SK-N-SH (cell line): ENCODE results near the gene RNF144B. TPM values are rescaled to one million over a fixed set of nuclear protein-coding genes. Genes with fewer than 3 reads are reported as not detected.

Experiments used
- CTCF ChIA-PET: fragments of 300-600, 350-600 bp; formaldehyde crosslinking; extraction: SDS; loops from one replicate; lab custom pipeline; 2021; lab: Yijun Ruan, JAX
- POLR2A ChIA-PET: fragments of 350-600 bp; sonication (Branson Sonifier 250); formaldehyde crosslinking; extraction: SDS; loops from one replicate; lab custom pipeline; 2020; ENCODE audit warnings: antibody characterized with exemption, inconsistent platforms; lab: Yijun Ruan, JAX
- DNase-seq: peaks from one replicate; pipeline ENCODE4 v3.0.0; 2012
- H2AFZ ChIP-seq: fragments of 200-600 bp; sonication (generic); 2 replicates; pipeline ENCODE4 v1.8.1; 2016; ENCODE audit warnings: antibody characterized with exemption, mild to moderate bottlenecking, low read depth
- H3F3A ChIP-seq: fragments of 200-600 bp; sonication (generic); replicated peaks from 2 replicates; pipeline ENCODE3; 2016; ENCODE audit warnings: antibody characterized with exemption, mild to moderate bottlenecking; ENCODE audit not compliant: insufficient read depth
- H3K27ac ChIP-seq, 2 experiments: fragments of 200-500 bp in 1 of 2; fragments of 200-600 bp in 1 of 2; sonication (Bioruptor generic) in 1 of 2; sonication (generic), shearing (Covaris generic) in 1 of 2; 2 replicates each; pipeline versions ENCODE4 v1.5.1 to v1.6.1; 2014 to 2016; ENCODE audit warnings: low read depth in 2 of 2, inconsistent platforms in 1 of 2, low read length in 1 of 2, mild to moderate bottlenecking in 1 of 2, mixed read lengths in 1 of 2
- H3K27me3 ChIP-seq: fragments of 200-600 bp; sonication (generic), shearing (Covaris generic); 2 replicates; pipeline ENCODE4 v1.6.1; 2016; ENCODE audit warnings: mixed run types; ENCODE audit not compliant: insufficient read depth
- H3K36me3 ChIP-seq, 2 experiments: fragments of 200-500 bp in 1 of 2; fragments of 200-600 bp in 1 of 2; sonication (Bioruptor generic) in 1 of 2; sonication (generic) in 1 of 2; replicated peaks in 1 of 2; 2 replicates each; pipeline versions ENCODE3 to v1.5.1; 2014 to 2016; ENCODE audit warnings: low read length in 1 of 2, mild to moderate bottlenecking in 1 of 2; ENCODE audit not compliant: insufficient read depth in 2 of 2, control insufficient read depth in 1 of 2
- H3K4me1 ChIP-seq, 2 experiments: fragments of 200-500 bp in 1 of 2; fragments of 200-600 bp in 1 of 2; sonication (Bioruptor generic) in 1 of 2; sonication (generic), shearing (Covaris generic) in 1 of 2; 2 replicates each; pipeline versions ENCODE4 v1.5.1 to v1.6.1; 2014 to 2016; ENCODE audit warnings: low read depth in 1 of 2, low read length in 1 of 2, mixed run types in 1 of 2; ENCODE audit not compliant: insufficient read depth in 2 of 2, control insufficient read depth in 1 of 2
- H3K4me2 ChIP-seq: fragments of 200-600 bp; sonication (generic), shearing (Covaris generic); 2 replicates; pipeline ENCODE4 v1.6.1; 2017; ENCODE audit warnings: mixed run types
- H3K4me3 ChIP-seq, 2 experiments: fragments of 200-500 bp in 1 of 2; fragments of 200-600 bp in 1 of 2; sonication (Bioruptor generic) in 1 of 2; sonication (generic), shearing (Covaris generic) in 1 of 2; 2 replicates each; pipeline versions ENCODE4 v1.5.1 to v1.8.1; 2014 to 2016; ENCODE audit warnings: low read depth in 2 of 2, inconsistent platforms in 1 of 2, low read length in 1 of 2, mild to moderate bottlenecking in 1 of 2, mixed read lengths in 1 of 2, moderate library complexity in 1 of 2
- H3K79me2 ChIP-seq: fragments of 200-600 bp; sonication (generic); 2 replicates; pipeline ENCODE4 v1.8.1; 2017; ENCODE audit warnings: mild to moderate bottlenecking; ENCODE audit not compliant: insufficient read depth
- H3K9ac ChIP-seq: fragments of 200-600 bp; sonication (generic); 2 replicates; pipeline ENCODE4 v1.6.1; 2017; ENCODE audit warnings: mixed run types
- H3K9me2 ChIP-seq: fragments of 200-600 bp; sonication (generic); 2 replicates; pipeline ENCODE4 v1.6.1; 2017; ENCODE audit warnings: mixed run types
- H3K9me3 ChIP-seq: fragments of 200-600 bp; sonication (generic); 2 replicates; pipeline ENCODE4 v1.6.1; 2017; ENCODE audit warnings: mixed run types, mild to moderate bottlenecking, moderate library complexity
- H4K20me1 ChIP-seq: fragments of 200-600 bp; sonication (generic); 2 replicates; pipeline ENCODE4 v1.6.1; 2017; ENCODE audit warnings: mild to moderate bottlenecking, mixed run types; ENCODE audit not compliant: insufficient read depth
- CHD2 ChIP-seq: fragments of 150-350 bp; IDR thresholded peaks from 2 replicates; pipeline ENCODE4 v1.6.1; 2018; ENCODE audit warnings: low read length; ENCODE audit not compliant: partially characterized antibody
- CTCF ChIP-seq: fragments of 200-600 bp; sonication (generic); IDR thresholded peaks from 2 replicates; pipeline ENCODE4 v1.6.1; 2017; ENCODE audit warnings: antibody characterized with exemption, mild to moderate bottlenecking, moderate library complexity
- EZH2phosphoT487 ChIP-seq: fragments of 200-600 bp; sonication (generic); IDR thresholded peaks from 2 replicates; pipeline ENCODE4 v1.6.1; 2017; ENCODE audit warnings: low read depth, mixed run types, mild to moderate bottlenecking, antibody characterized with exemption, moderate library complexity, borderline replicate concordance
- FOSL2 ChIP-seq: IDR thresholded peaks from 2 replicates; pipeline ENCODE4 v1.4.0; 2012; ENCODE audit warnings: low read depth, mild to moderate bottlenecking, moderate library complexity, borderline replicate concordance
- FOXM1 ChIP-seq: IDR thresholded peaks from 2 replicates; pipeline ENCODE4 v1.4.0; 2012; ENCODE audit warnings: low read depth, mild to moderate bottlenecking
- MEF2A ChIP-seq: IDR thresholded peaks from 2 replicates; pipeline ENCODE4 v1.4.0; 2012; ENCODE audit warnings: low read depth, borderline replicate concordance
- POLR2AphosphoS5 ChIP-seq: IDR thresholded peaks from 2 replicates; pipeline ENCODE4 v1.6.1; 2012; ENCODE audit warnings: low read depth, low read length
- RCOR1 ChIP-seq: fragments of 150-350 bp; IDR thresholded peaks from 2 replicates; pipeline ENCODE4 v1.6.1; 2017; ENCODE audit warnings: antibody characterized with exemption, low read length
- RFX5 ChIP-seq: IDR thresholded peaks from 2 replicates; pipeline ENCODE4 v1.6.1; 2012; ENCODE audit warnings: mild to moderate bottlenecking, improper control_type of control experiment, low read length
- RXRA ChIP-seq: IDR thresholded peaks from 2 replicates; pipeline ENCODE4 v1.4.0; 2012; ENCODE audit warnings: low read depth, mild to moderate bottlenecking, borderline replicate concordance
- SIN3A ChIP-seq: IDR thresholded peaks from 2 replicates; pipeline ENCODE4 v1.6.1; 2012; ENCODE audit warnings: low read depth, mild to moderate bottlenecking, low read length, moderate library complexity, borderline replicate concordance
- SMC3 ChIP-seq: IDR thresholded peaks from 2 replicates; pipeline ENCODE4 v1.6.1; 2012; ENCODE audit warnings: low read depth, low read length, improper control_type of control experiment
- TCF12 ChIP-seq: IDR thresholded peaks from 2 replicates; pipeline ENCODE4 v1.4.0; 2012
- YY1 ChIP-seq: IDR thresholded peaks from 2 replicates; pipeline ENCODE4 v1.4.0; 2012; ENCODE audit warnings: low read depth, mild to moderate bottlenecking
- ZBTB33 ChIP-seq: IDR thresholded peaks from 2 replicates; pipeline ENCODE4 v1.4.0; 2012; ENCODE audit warnings: low read depth, borderline replicate concordance
- WGBS: methylation state at CpG from one replicate; pipeline ENCODE4 v1.1.6; 2017; ENCODE audit warnings: low lambda C conversion rate; 5-methylcytosine and 5-hydroxymethylcytosine counted together
- polyA plus RNA-seq, 3 experiments: library from polyadenylated mRNA; depleted of rRNA; stranded (reverse); fragments of >200 nt; gene quantifications; 2 replicates each; pipeline ENCODE4 v1.2.3, GENCODE V29; 2012

The RNF144B gene
- polyA plus RNA-seq, 1 of the 3 experiments (the other 2 are of a cell fraction), result 1.2 TPM

DNA sequence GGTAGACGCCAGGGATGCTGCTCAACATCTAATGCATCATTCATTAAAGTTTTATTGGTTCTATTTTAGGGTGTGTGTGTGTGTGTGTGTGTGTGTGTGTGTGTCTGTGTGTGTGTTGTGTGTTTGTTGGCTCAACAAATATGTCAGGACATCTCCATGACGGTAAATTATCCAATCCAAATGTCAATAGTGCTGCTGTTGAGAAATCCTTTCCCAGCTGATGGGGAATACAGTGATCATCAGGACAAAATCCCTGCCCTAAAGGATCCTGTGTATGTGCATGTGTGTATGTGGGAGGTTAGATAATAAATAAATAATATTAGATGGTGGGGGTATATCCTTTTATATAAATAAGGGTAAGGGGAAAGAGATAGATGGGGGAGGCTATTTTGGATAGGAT is 59.6 kb downstream of the RNF144B start:
- ChIA-PET CTCF (no interaction called here), POLR2A (no interaction called here)
- no peak overlapping the region for H3K9ac ChIP-seq

DNA sequence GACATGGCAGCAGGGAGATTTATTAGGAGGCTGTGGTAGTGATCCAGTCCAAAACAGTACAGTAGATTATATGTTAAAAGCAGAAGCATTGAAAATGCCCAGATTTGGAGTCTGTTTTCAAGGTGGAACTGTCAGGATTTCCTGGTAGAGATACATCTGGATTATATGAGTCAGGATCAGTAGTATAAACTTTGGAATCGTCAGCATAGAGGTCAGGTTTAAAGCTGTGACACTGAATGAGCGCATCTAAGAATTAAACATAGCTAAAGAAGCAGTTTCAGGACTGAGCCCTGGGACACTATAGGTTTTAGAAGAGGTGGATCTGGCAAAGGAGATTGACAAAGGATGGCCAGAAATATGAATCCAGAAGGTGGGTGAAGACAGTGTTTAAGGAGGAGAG is 60.4 kb downstream of the RNF144B start:
- H3K4me1 ChIP-seq, result no peaks in the 10 kb centered on the region
- no peaks in the 10 kb centered on the region for H3K79me2 ChIP-seq
- H2AFZ ChIP-seq, result no peak overlapping the region
- H3F3A ChIP-seq, result no peaks in the 10 kb centered on the region
- H3K9me2 ChIP-seq, result no peaks in the 10 kb centered on the region
- H3K9ac ChIP-seq, result no peak overlapping the region
- no peaks in the 10 kb centered on the region for H3K27me3 ChIP-seq
- H4K20me1 ChIP-seq, result no peaks in the 10 kb centered on the region
- TF ChIP-seq CHD2 (no peak), FOXM1 (no peak), POLR2AphosphoS5 (no peak), TCF12 (no peak), RXRA (no peak), MEF2A (no peak), FOSL2 (no peak), EZH2phosphoT487 (no peak), RFX5 (no peak), YY1 (no peak), ZBTB33 (no peak), SIN3A (no peak)
- POLR2A ChIA-PET, result no interaction called here
- H3K27ac ChIP-seq, result no peak overlapping the region
- H3K4me3 ChIP-seq, result no peak overlapping the region
- CTCF ChIA-PET, result no interaction called here
- WGBS, result 40% methylated on average over 2 of the region's 2 CpGs
- no peaks in the 10 kb centered on the region for H3K36me3 ChIP-seq
- H3K9me3 ChIP-seq, result no peaks in the 10 kb centered on the region
- no peak for DNase-seq
- H3K4me2 ChIP-seq, result no peak overlapping the region

More for the DNA sequence above, 59.6 kb downstream of the RNF144B start:
- 76% methylated on average over 2 of the region's 2 CpGs for WGBS
- H3K4me2 ChIP-seq, result no peak overlapping the region
- H3K9me3 ChIP-seq, result no peaks in the 10 kb centered on the region
- DNase-seq, result no peak
- no peaks in the 10 kb centered on the region for H3F3A ChIP-seq
- TF ChIP-seq CTCF (no peak), SMC3 (no peak), RCOR1 (no peak), FOXM1 (no peak)
- H4K20me1 ChIP-seq, result no peaks in the 10 kb centered on the region
- no peak overlapping the region for H2AFZ ChIP-seq
- no peaks in the 10 kb centered on the region for H3K79me2 ChIP-seq
- no peaks in the 10 kb centered on the region for H3K4me1 ChIP-seq
- no peak overlapping the region for H3K4me3 ChIP-seq
- H3K27ac ChIP-seq, result no peak overlapping the region
- no peaks in the 10 kb centered on the region for H3K36me3 ChIP-seq
- H3K9me2 ChIP-seq, result no peaks in the 10 kb centered on the region
- no peaks in the 10 kb centered on the region for H3K27me3 ChIP-seq
